C4-2B (cell line): ENCODE data around the gene APMAP.

ENCODE experiments used
- CTCF ChIP-seq: fragments of 450-650 bp; conservative IDR thresholded peaks from 2 replicates; pipeline ENCODE4 v1.5.1; 2017; ENCODE audit warnings: mild to moderate bottlenecking
- ZFX ChIP-seq: fragments of 450-650 bp; IDR thresholded peaks from 2 replicates; pipeline ENCODE4 v1.6.1; 2017

GRCh38 chr20:24965065-24965919 is 27.3 kb downstream of the APMAP start:
- TF ChIP-seq CTCF (no peak), ZFX (no peak)
